PC-3 (cell line): ENCODE data around the gene SGK2. TPM values are rescaled to one million over a fixed set of nuclear protein-coding genes. Genes with fewer than 3 reads are reported as not detected.

Experiments
- ATAC-seq: fragments of 200-7000 bp; cut with Tn5 transposase; 2 replicates; pipeline ENCODE4 v1.9.1; 2020; ENCODE audit warnings: mild to moderate bottlenecking, moderate library complexity
- BruUV-seq: library from RNA; stranded (reverse); fragments of 400-500 nt; replicated peaks from 2 replicates; lab custom pipeline; 2021; lab: Mats Ljungman, UMichigan
- CTCF ChIA-PET: fragments of 300-600 bp; sonication (Branson Sonifier 250); formaldehyde crosslinking; loops from one replicate; lab custom pipeline; 2022; ENCODE audit warnings: antibody characterized with exemption; lab: Charles Lee
- POLR2A ChIA-PET: fragments of 300-600 bp; sonication (Branson Sonifier 250); formaldehyde crosslinking; loops from one replicate; lab custom pipeline; 2022; ENCODE audit warnings: antibody characterized with exemption; ENCODE audit not compliant: unreplicated experiment; lab: Charles Lee
- DNase-seq: peaks from one replicate; pipeline ENCODE4 v3.0.0-alpha.2; 2015
- H2AFZ ChIP-seq: fragments of 300-600 bp; sonication (generic); 2 replicates; pipeline ENCODE4 v1.6.0; 2016; ENCODE audit warnings: antibody characterized with exemption, low read length
- H3F3A ChIP-seq: fragments of 300-600 bp; sonication (generic); one replicate; pipeline ENCODE4 v1.6.0; 2017; ENCODE audit warnings: antibody characterized with exemption, low read length, control low read depth, mild to moderate bottlenecking; ENCODE audit not compliant: unreplicated experiment
- H3K27ac ChIP-seq: fragments of 300-600 bp; sonication (generic); 2 replicates; pipeline ENCODE4 v1.5.1; 2016; ENCODE audit warnings: mild to moderate bottlenecking, low read length
- H3K27me3 ChIP-seq: fragments of 300-600 bp; sonication (generic); 2 replicates; pipeline ENCODE4 v1.6.1; 2016; ENCODE audit warnings: low read length, mixed read lengths
- H3K36me3 ChIP-seq: fragments of 300-600 bp; sonication (generic); 2 replicates; pipeline ENCODE4 v1.6.1; 2016; ENCODE audit warnings: low read depth, mixed run types, low read length, mixed read lengths
- H3K4me1 ChIP-seq: fragments of 300-600 bp; sonication (generic); 2 replicates; pipeline ENCODE4 v1.5.1; 2016; ENCODE audit warnings: low read length; ENCODE audit not compliant: insufficient read depth
- H3K4me2 ChIP-seq: fragments of 300-600 bp; sonication (generic); 2 replicates; pipeline ENCODE4 v1.6.0; 2016; ENCODE audit warnings: low read length
- H3K4me3 ChIP-seq: fragments of 300-600 bp; sonication (generic); 2 replicates; pipeline ENCODE4 v1.5.1; 2016; ENCODE audit warnings: mild to moderate bottlenecking, low read length, mixed read lengths
- H3K79me2 ChIP-seq: fragments of 300-600 bp; sonication (generic); 2 replicates; pipeline ENCODE4 v1.6.1; 2017; ENCODE audit warnings: low read length, mixed read lengths
- H3K9ac ChIP-seq: fragments of 300-600 bp; sonication (generic); 2 replicates; pipeline ENCODE4 v1.6.0; 2016; ENCODE audit warnings: mild to moderate bottlenecking, low read length
- H3K9me2 ChIP-seq: fragments of 300-600 bp; sonication (generic); replicated peaks from 2 replicates; pipeline ENCODE4 v1.6.1; 2016; ENCODE audit warnings: mixed run types, low read length, mixed read lengths
- H3K9me3 ChIP-seq: fragments of 300-600 bp; sonication (generic); 2 replicates; pipeline ENCODE4 v1.6.1; 2016; ENCODE audit warnings: low read length, mixed read lengths
- H4K20me1 ChIP-seq: fragments of 300-600 bp; sonication (generic); 2 replicates; pipeline ENCODE4 v1.6.1; 2016; ENCODE audit warnings: low read length, mixed read lengths
- EZH2 ChIP-seq: fragments of 300-600 bp; sonication (generic); IDR thresholded peaks from one replicate; pipeline ENCODE4 v1.6.1; 2017; ENCODE audit warnings: antibody characterized with exemption, mild to moderate bottlenecking, low read length; ENCODE audit not compliant: unreplicated experiment
- EZH2phosphoT487 ChIP-seq: fragments of 300-600 bp; sonication (generic); IDR thresholded peaks from 2 replicates; pipeline ENCODE4 v1.6.1; 2018; ENCODE audit warnings: mild to moderate bottlenecking, antibody characterized with exemption, low read length, borderline replicate concordance
- intact Hi-C: fragments of 100-400 bp; cut with micrococcal nuclease; formaldehyde crosslinking; loops from 2 replicates; pipeline ENCODE4 v1.9.0; 2023
- total RNA-seq: library from RNA; depleted of rRNA; stranded (reverse); fragments of >200 nt; gene quantifications from 2 replicates; pipeline ENCODE4 v1.2.3, GENCODE V29; 2014
- TF ChIP-seq, protein P1 (sequence below): fragments of 300-600 bp; sonication (generic); conservative IDR thresholded peaks from 2 replicates; pipeline ENCODE4 v1.5.1; 2017; ENCODE audit warnings: antibody characterized with exemption, low read depth, mild to moderate bottlenecking, low read length

SGK2 gene
- total RNA-seq, 1 experiment from 2014 or later = 6.6 TPM

GRCh38 chr20:43539975-43540672 lies 18.7 kb upstream of the SGK2 start:
- H3F3A ChIP-seq = no peaks in the 10 kb centered on the region
- no peak for TF ChIP-seq EZH2phosphoT487
- TF ChIP-seq EZH2 = no peak
- TF ChIP-seq, protein P1, sequence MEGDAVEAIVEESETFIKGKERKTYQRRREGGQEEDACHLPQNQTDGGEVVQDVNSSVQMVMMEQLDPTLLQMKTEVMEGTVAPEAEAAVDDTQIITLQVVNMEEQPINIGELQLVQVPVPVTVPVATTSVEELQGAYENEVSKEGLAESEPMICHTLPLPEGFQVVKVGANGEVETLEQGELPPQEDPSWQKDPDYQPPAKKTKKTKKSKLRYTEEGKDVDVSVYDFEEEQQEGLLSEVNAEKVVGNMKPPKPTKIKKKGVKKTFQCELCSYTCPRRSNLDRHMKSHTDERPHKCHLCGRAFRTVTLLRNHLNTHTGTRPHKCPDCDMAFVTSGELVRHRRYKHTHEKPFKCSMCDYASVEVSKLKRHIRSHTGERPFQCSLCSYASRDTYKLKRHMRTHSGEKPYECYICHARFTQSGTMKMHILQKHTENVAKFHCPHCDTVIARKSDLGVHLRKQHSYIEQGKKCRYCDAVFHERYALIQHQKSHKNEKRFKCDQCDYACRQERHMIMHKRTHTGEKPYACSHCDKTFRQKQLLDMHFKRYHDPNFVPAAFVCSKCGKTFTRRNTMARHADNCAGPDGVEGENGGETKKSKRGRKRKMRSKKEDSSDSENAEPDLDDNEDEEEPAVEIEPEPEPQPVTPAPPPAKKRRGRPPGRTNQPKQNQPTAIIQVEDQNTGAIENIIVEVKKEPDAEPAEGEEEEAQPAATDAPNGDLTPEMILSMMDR = no peak
- ATAC-seq = no peak

GRCh38 chr20:43540673-43541060 lies 18.2 kb upstream of the SGK2 start:
- Histone ChIP-seq H3K9ac (no peak overlapping the region), H3K27me3 (no peaks in the 10 kb centered on the region), H3K27ac (peak overlapping the region; percentile 42), H2AFZ (no peak overlapping the region), H3K4me1 (peaks cover 24% of the 10 kb centered on the region), H3F3A (no peaks in the 10 kb centered on the region), H3K36me3 (peaks cover 3% of the 10 kb centered on the region; the same call in 1 of the 2 replicates), H4K20me1 (peaks cover 3% of the 10 kb centered on the region; the same call in 1 of the 2 replicates), H3K79me2 (no peaks in the 10 kb centered on the region), H3K4me3 (no peak overlapping the region), H3K9me3 (no peaks in the 10 kb centered on the region), H3K9me2 (no peaks in the 10 kb centered on the region), H3K4me2 (peak overlapping the region; percentile 37)
- no peak for DNase-seq
- intact Hi-C loops = loop anchor here (1.0 kb wide), 1 partner anchor 50 kb away; the partner anchor contains the start of gene IFT52
- ATAC-seq = peak; percentile 2; the same call in 1 of the 2 replicates
- ChIA-PET POLR2A (interaction anchor here (0.6 kb wide), 1 partner anchor 134 kb away, joined by 3 read pairs; no protein-coding TSS in a partner anchor), CTCF (no interaction called here)
- BruUV-seq = no TSS peak
- TF ChIP-seq EZH2 (no peak), EZH2phosphoT487 (no peak)
- TF ChIP-seq, protein P1 = no peak

More at GRCh38 chr20:43539975-43540672, 18.7 kb upstream of the SGK2 start:
- Histone ChIP-seq H3K4me2 (no peak overlapping the region), H3K9me3 (no peaks in the 10 kb centered on the region), H3K27me3 (no peaks in the 10 kb centered on the region), H4K20me1 (peaks cover 3% of the 10 kb centered on the region; the same call in 1 of the 2 replicates), H3K79me2 (no peaks in the 10 kb centered on the region), H3K4me1 (peaks cover 24% of the 10 kb centered on the region), H2AFZ (no peak overlapping the region), H3K4me3 (no peak overlapping the region), H3K9me2 (no peaks in the 10 kb centered on the region), H3K9ac (no peak overlapping the region), H3K36me3 (peaks cover 3% of the 10 kb centered on the region; the same call in 1 of the 2 replicates), H3K27ac (no peak overlapping the region)
- CTCF ChIA-PET = no interaction called here
- DNase-seq = no peak
- BruUV-seq = no TSS peak
- intact Hi-C loops = loop anchor here (2.0 to 5.0 kb wide), 2 partner anchors 77 to 542 kb away; no protein-coding TSS in a partner anchor
- POLR2A ChIA-PET = interaction anchor here (0.6 kb wide), 1 partner anchor 135 kb away, joined by 3 read pairs; no protein-coding TSS in a partner anchor
